GM23248 (cell line): ENCODE measurements around the gene SERPINE3.

Source experiments
- EZH2 ChIP-seq: fragments of 200-600 bp; sonication (generic); IDR thresholded peaks from 2 replicates; pipeline ENCODE4 v1.6.1; 2018; ENCODE audit warnings: antibody characterized with exemption, mild to moderate bottlenecking; ENCODE audit not compliant: insufficient read depth, poor library complexity, severe bottlenecking
- EZH2phosphoT487 ChIP-seq: fragments of 200-600 bp; sonication (generic); IDR thresholded peaks from 2 replicates; pipeline ENCODE4 v1.6.1; 2018; ENCODE audit warnings: antibody characterized with exemption, moderate library complexity, mild to moderate bottlenecking, low read depth; ENCODE audit not compliant: insufficient read depth

DNA sequence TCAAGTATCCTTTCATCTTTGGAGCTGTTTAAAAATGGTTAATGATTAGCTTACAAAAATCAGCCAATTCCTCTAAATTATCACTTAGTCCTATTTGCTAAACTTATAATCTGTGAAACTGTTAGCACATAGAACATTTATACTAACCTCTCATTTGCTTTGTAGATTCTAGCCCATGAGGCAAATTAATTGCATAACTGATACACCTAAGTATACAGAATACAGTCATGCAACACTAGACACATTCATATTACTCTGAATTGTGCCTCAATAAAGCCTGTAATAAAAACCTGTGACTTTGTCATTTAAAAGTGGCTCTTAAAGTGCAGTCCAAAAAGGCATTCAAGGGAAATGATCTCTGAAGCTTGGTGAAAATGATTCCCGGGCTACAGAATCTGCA is 21.0 kb downstream of the SERPINE3 start:
- TF ChIP-seq EZH2: no peak
- no peak for TF ChIP-seq EZH2phosphoT487
